Measurements from ENCODE around the gene THADA.

Gene THADA

GRCh38 chr2:43313642-43314017 lies 282.2 kb downstream of the THADA start:
- no peaks in the 10 kb centered on the region for H3K9me3 ChIP-seq (ENCODE audit: severe bottlenecking)
- no peak for TF ChIP-seq CTCF (IDR thresholded peaks at IDR 0.05; ENCODE audit: low read depth, low read length)
- DNase-seq = no peak
- H3K4me3 ChIP-seq (ENCODE audit: low read depth, low read length) = no peak overlapping the region
- H3K36me3 ChIP-seq = no peaks in the 10 kb centered on the region
- no peak overlapping the region for H3K27ac ChIP-seq
- H3K27me3 ChIP-seq (ENCODE audit: insufficient read depth, low read depth, severe bottlenecking) = no peaks in the 10 kb centered on the region

GRCh38 chr2:43312755-43313641 lies 282.8 kb downstream of the THADA start:
- Histone ChIP-seq H3K27me3 (ENCODE audit: insufficient read depth, low read depth, severe bottlenecking) (no peaks in the 10 kb centered on the region), H3K9me3 (ENCODE audit: severe bottlenecking) (no peaks in the 10 kb centered on the region), H3K36me3 (no peaks in the 10 kb centered on the region), H3K27ac (no peak overlapping the region), H3K4me3 (ENCODE audit: low read depth, low read length) (no peak overlapping the region)
- no peak for TF ChIP-seq CTCF (IDR thresholded peaks at IDR 0.05; ENCODE audit: low read depth, low read length)
- DNase-seq = no peak

GRCh38 chr2:43311276-43311675 lies 284.6 kb downstream of the THADA start:
- no peaks in the 10 kb centered on the region for H3K36me3 ChIP-seq
- H3K27me3 ChIP-seq (ENCODE audit: insufficient read depth, low read depth, severe bottlenecking) = no peaks in the 10 kb centered on the region
- no peak for TF ChIP-seq CTCF (IDR thresholded peaks at IDR 0.05; ENCODE audit: low read depth, low read length)
- no peak overlapping the region for H3K4me3 ChIP-seq (ENCODE audit: low read depth, low read length)
- DNase-seq = no peak
- no peak overlapping the region for H3K27ac ChIP-seq
- H3K9me3 ChIP-seq (ENCODE audit: severe bottlenecking) = no peaks in the 10 kb centered on the region

GRCh38 chr2:43309935-43310334 lies 285.9 kb downstream of the THADA start:
- no peak for TF ChIP-seq CTCF (IDR thresholded peaks at IDR 0.05; ENCODE audit: low read depth, low read length)
- Histone ChIP-seq H3K36me3 (no peaks in the 10 kb centered on the region), H3K9me3 (ENCODE audit: severe bottlenecking) (no peaks in the 10 kb centered on the region), H3K27ac (no peak overlapping the region), H3K4me3 (ENCODE audit: low read depth, low read length) (no peak overlapping the region), H3K27me3 (ENCODE audit: insufficient read depth, low read depth, severe bottlenecking) (no peaks in the 10 kb centered on the region)
- no peak for DNase-seq

- no peaks in the 10 kb centered on the region for H3K27me3 ChIP-seq (ENCODE audit: insufficient read depth, low read depth, severe bottlenecking)
- DNase-seq = no peak
- no peaks in the 10 kb centered on the region for H3K9me3 ChIP-seq (ENCODE audit: severe bottlenecking)
- no peak overlapping the region for H3K27ac ChIP-seq
- no peaks in the 10 kb centered on the region for H3K36me3 ChIP-seq
- H3K4me3 ChIP-seq (ENCODE audit: low read depth, low read length) = no peak overlapping the region
- no peak for TF ChIP-seq CTCF (IDR thresholded peaks at IDR 0.05; ENCODE audit: low read depth, low read length)
Measured at GRCh38 chr2:43307973-43308372, 287.9 kb downstream of the THADA start.

- no peak overlapping the region for H3K27ac ChIP-seq
- no peak overlapping the region for H3K4me3 ChIP-seq (ENCODE audit: low read depth, low read length)
- no peak for DNase-seq
- TF ChIP-seq CTCF (IDR thresholded peaks at IDR 0.05; ENCODE audit: low read depth, low read length) = no peak
- no peaks in the 10 kb centered on the region for H3K27me3 ChIP-seq (ENCODE audit: insufficient read depth, low read depth, severe bottlenecking)
- no peaks in the 10 kb centered on the region for H3K36me3 ChIP-seq
- no peaks in the 10 kb centered on the region for H3K9me3 ChIP-seq (ENCODE audit: severe bottlenecking)
Measured at GRCh38 chr2:43307046-43307445, 288.8 kb downstream of the THADA start.

Measured in WERI-Rb-1 (cell line).